Gastrocnemius medialis (tissue), 4 donors: Measurements from ENCODE around the gene DENND5B.

ENCODE experiments used
- CTCF ChIP-seq, 5 experiments: fragments of 450-650 bp in 3 of 5; fragments of 200-600 bp in 2 of 5; sonication (generic) in 2 of 5; IDR thresholded peaks in 4 of 5; conservative IDR thresholded peaks in 1 of 5; 1 replicate in 4 of 5; 2 replicates in 1 of 5; pipeline ENCODE4 v1.5.1; 2016 to 2019; ENCODE audit warnings: antibody characterized with exemption in 5 of 5, mild to moderate bottlenecking in 3 of 5, moderate library complexity in 3 of 5
- POLR2A ChIP-seq, 2 donors: fragments of 450-650 bp; IDR thresholded peaks; one replicate each; pipeline ENCODE4 v1.6.1; 2017; ENCODE audit warnings: antibody characterized with exemption in 2 of 2, mild to moderate bottlenecking in 2 of 2, moderate library complexity in 2 of 2

DNA sequence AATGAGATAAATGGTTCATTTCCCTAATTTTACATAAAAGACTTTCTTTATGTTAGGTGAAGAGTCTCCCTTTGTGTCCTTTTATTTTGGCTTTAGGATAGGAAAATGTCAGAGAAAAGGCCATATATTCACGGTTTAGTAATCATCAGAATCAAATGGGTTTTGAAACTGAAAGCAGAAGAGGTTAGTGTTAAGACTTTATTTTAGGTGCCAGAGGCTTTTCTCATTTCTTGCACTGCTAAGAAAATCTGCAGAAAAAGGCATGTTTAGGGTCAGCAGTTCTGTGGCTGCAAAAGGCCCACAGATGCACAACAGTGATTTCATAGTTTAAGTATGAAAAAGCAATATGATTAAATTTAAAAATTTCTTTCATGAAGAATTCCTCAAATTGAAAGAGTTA is 184.6 kb downstream of the DENND5B start:
- TF ChIP-seq CTCF (IDR thresholded peaks at IDR 0.05 in 4 of 5, conservative IDR thresholded peaks at IDR 0.05 in 1 of 5): no peak
- no peak for TF ChIP-seq POLR2A (IDR thresholded peaks at IDR 0.05)
